ENCODE data around the gene PIGU. TPM values are rescaled to one million over a fixed set of nuclear protein-coding genes. Genes with fewer than 3 reads are reported as not detected.

The PIGU gene
- total and polyA plus RNA-seq, 4 donors, result 6.4 to 10.0 (median 7.2) TPM

- H3K4me1 ChIP-seq (ENCODE audit: control insufficient read depth in 4 of 4, insufficient read depth in 4 of 4, low read length in 3 of 4), result no peaks in the 10 kb centered on the region
- 92% methylated on average over 5 of the region's 5 CpGs for WGBS
- DNase-seq (ENCODE audit: low spot score), result no peak
- H3K4me3 ChIP-seq (ENCODE audit: low read depth in 1 of 3, low read length in 3 of 3), result no peak overlapping the region
- H3K36me3 ChIP-seq (ENCODE audit: control insufficient read depth in 4 of 4, insufficient read depth in 3 of 4, low read depth in 1 of 4, low read length in 3 of 4), result peaks cover 0 to 13% (median 1%) of the 10 kb centered on the region in 4 donors
- no peaks in the 10 kb centered on the region for H3K9me3 ChIP-seq (ENCODE audit: control insufficient read depth in 4 of 4, low read length in 3 of 4)
- no peak overlapping the region for H3K9ac ChIP-seq (ENCODE audit: low read depth in 1 of 2, low read length in 2 of 2)
- no peak overlapping the region for H3K27ac ChIP-seq (ENCODE audit: low read depth in 1 of 2, low read length in 2 of 2)
- TF ChIP-seq RXRA (IDR thresholded peaks at IDR 0.05), result no peak
- no peak for TF ChIP-seq TAF1 (conservative IDR thresholded peaks at IDR 0.05)
- TF ChIP-seq FOXA1 (IDR thresholded peaks at IDR 0.05), result no peak
- no peak for TF ChIP-seq FOXA2 (IDR thresholded peaks at IDR 0.05)
- TF ChIP-seq ATF3 (IDR thresholded peaks at IDR 0.05), result no peak
- no peak for TF ChIP-seq JUND (IDR thresholded peaks at IDR 0.05)
- no peaks in the 10 kb centered on the region for H3K27me3 ChIP-seq (ENCODE audit: control insufficient read depth in 4 of 4, insufficient read depth in 4 of 4, low read length in 3 of 4)
Observed at GRCh38 chr20:34571753-34572152, 105.1 kb downstream of the PIGU start.

DNA sequence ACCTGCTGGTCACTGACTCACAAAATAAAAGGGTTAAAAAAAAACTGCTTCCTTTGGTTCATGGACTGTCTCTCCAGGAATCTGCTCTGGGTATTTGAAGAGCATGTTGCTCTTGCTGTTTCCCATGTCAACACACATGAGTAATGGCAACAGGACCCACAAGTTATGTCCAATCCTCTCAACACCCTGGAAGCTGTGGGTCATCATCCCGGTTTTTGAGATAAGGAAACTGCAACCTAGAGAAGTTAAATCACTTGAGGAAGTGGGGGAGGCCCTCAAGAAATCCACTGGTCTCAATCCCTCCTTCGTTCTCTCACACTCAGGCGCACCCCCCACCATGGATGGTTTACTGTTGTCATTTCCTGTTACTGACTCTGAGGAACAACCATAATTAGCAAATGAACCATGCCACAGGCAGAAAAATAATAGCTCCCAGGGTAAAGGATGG, 106.0 kb downstream of the PIGU start:
- peaks cover 0 to 13% (median 1%) of the 10 kb centered on the region in 4 donors for H3K36me3 ChIP-seq (ENCODE audit: control insufficient read depth in 4 of 4, insufficient read depth in 3 of 4, low read depth in 1 of 4, low read length in 3 of 4)
- H3K27ac ChIP-seq (ENCODE audit: low read depth in 1 of 2, low read length in 2 of 2), result no peak overlapping the region
- TF ChIP-seq NR2F2 (IDR thresholded peaks at IDR 0.05) (no peak), ATF3 (IDR thresholded peaks at IDR 0.05) (no peak), HNF4G (IDR thresholded peaks at IDR 0.05) (no peak), YY1 (IDR thresholded peaks at IDR 0.05) (no peak), SP1 (IDR thresholded peaks at IDR 0.05) (no peak), RAD21 (IDR thresholded peaks at IDR 0.05) (no peak), REST (IDR thresholded peaks at IDR 0.05) (no peak)
- H3K27me3 ChIP-seq (ENCODE audit: control insufficient read depth in 4 of 4, insufficient read depth in 4 of 4, low read length in 3 of 4), result no peaks in the 10 kb centered on the region
- H3K9me3 ChIP-seq (ENCODE audit: control insufficient read depth in 4 of 4, low read length in 3 of 4), result no peaks in the 10 kb centered on the region
- no peak overlapping the region for H3K4me3 ChIP-seq (ENCODE audit: low read depth in 1 of 3, low read length in 3 of 3)
- no peak overlapping the region for H3K9ac ChIP-seq (ENCODE audit: low read depth in 1 of 2, low read length in 2 of 2)
- no peaks in the 10 kb centered on the region for H3K4me1 ChIP-seq (ENCODE audit: control insufficient read depth in 4 of 4, insufficient read depth in 4 of 4, low read length in 3 of 4)
- 63% methylated on average over 3 of the region's 3 CpGs for WGBS
- no peak for DNase-seq (ENCODE audit: low spot score)

DNA sequence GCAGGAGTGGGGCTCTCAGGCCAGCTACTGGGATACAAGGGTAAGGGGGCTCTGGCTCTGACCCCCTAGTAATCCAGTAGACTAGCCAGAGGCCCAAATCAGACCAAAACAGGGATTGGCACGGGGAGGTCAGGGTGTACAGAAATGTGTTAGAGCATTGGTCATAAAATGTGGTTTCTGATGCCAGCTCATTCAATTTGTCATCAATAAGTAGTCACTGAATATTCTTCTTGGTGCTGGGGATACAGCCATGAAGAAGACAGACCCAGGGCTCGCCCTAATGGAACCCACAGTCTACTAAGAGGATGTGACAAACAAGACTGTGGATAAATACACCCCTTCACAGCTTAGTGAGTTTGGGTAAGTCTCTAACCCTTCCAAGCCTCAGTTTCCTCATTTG, 107.3 kb downstream of the PIGU start:
- whole genome bisulfite sequencing, result 95% methylated on average over 2 of the region's 2 CpGs
- Histone ChIP-seq H3K36me3 (ENCODE audit: control insufficient read depth in 4 of 4, insufficient read depth in 3 of 4, low read depth in 1 of 4, low read length in 3 of 4) (peaks cover 0 to 13% (median 1%) of the 10 kb centered on the region in 4 donors), H3K9me3 (ENCODE audit: control insufficient read depth in 4 of 4, low read length in 3 of 4) (no peaks in the 10 kb centered on the region), H3K4me3 (ENCODE audit: low read depth in 1 of 3, low read length in 3 of 3) (no peak overlapping the region), H3K27me3 (ENCODE audit: control insufficient read depth in 4 of 4, insufficient read depth in 4 of 4, low read length in 3 of 4) (no peaks in the 10 kb centered on the region), H3K4me1 (ENCODE audit: control insufficient read depth in 4 of 4, insufficient read depth in 4 of 4, low read length in 3 of 4) (peaks cover 0 to 4% (median 2%) of the 10 kb centered on the region in 4 donors), H3K27ac (ENCODE audit: low read depth in 1 of 2, low read length in 2 of 2) (no peak overlapping the region), H3K9ac (ENCODE audit: low read depth in 1 of 2, low read length in 2 of 2) (no peak overlapping the region)
- TF ChIP-seq ATF3 (IDR thresholded peaks at IDR 0.05), result no peak
- DNase-seq (ENCODE audit: low spot score), result no peak
